Measurements from ENCODE around the gene FUT7. TPM values are rescaled to one million over a fixed set of nuclear protein-coding genes. Genes with fewer than 3 reads are reported as not detected.

FUT7 gene
- total and polyA plus RNA-seq, 2 of the 13 experiments (the other 11 are each of a cell fraction or from before 2014, with no cell fraction given): 0.05 TPM; not detected in 1

DNA sequence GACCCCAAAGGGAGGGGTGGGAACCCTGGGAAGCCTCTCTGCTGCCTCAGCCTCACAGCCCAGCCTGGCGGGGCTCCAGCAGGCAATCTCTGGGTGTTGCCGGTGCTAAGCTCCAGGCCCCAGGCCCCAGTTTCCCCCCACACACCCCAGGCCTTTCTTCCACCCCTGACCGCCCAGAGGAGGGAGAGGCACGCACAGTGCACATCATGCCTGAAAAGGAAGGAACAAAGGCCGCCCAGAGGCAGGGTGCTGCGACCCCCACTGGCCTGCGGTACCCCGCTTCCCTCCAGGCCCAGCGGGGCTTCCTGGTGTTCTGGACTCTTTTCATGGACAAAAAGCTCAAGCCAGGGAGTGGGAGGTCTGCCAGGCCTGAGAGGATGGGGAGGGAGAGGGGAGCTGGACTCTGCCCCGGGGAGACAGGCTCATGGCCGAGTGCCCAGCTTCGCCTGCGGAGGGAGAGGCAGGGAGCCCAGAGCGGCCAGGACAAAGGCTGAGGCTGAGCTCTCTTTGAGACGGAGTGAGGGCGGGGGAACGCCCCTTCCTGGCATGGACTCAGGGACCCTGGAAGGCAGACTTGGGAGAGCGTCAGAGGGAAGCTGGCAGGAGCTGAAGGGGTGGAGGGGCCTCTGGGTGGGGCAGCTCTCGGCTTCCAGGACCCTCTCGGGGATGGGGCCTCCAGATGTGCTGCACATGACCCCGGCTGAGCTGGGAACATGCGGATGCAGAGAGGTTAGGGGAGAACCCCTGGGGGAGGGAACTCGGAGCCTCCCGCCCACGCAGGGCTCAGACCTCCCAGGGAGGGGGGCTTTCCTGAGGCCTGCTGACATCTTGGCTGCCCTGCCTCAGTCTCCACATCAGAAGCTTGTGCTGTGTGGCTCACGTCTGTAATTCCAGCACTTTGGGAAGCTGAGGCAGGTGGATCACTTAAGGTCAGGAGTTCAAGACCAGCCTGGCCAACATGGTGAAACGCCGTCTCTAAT, 23.8 kb upstream of the FUT7 start (continued):
- TF ChIP-seq ZNF670 (CRISPR knock-in tag; IDR thresholded peaks at IDR 0.05; ENCODE audit: borderline replicate concordance) (no peak), AGO2 (optimal IDR thresholded peaks at IDR 0.05; ENCODE audit: low read depth, low read length) (peak; percentile 14), PHF20 (CRISPR knock-in tag; IDR thresholded peaks at IDR 0.05) (no peak), JUNB (CRISPR knock-in tag; IDR thresholded peaks at IDR 0.05; ENCODE audit: borderline replicate concordance) (no peak), ZNF563 (CRISPR knock-in tag; IDR thresholded peaks at IDR 0.05) (no peak), DRAP1 (CRISPR knock-in tag; IDR thresholded peaks at IDR 0.05) (peak; percentile 77), ZNF253 (CRISPR knock-in tag; IDR thresholded peaks at IDR 0.05; ENCODE audit: borderline replicate concordance) (no peak), KDM5B (CRISPR knock-in tag; IDR thresholded peaks at IDR 0.05; ENCODE audit: borderline replicate concordance) (peak; percentile 36; the same call in 1 of the 2 replicates), KLF11 (CRISPR knock-in tag; IDR thresholded peaks at IDR 0.05) (no peak; the same call in 1 of the 2 replicates), POLR2AphosphoS2 (IDR thresholded peaks at IDR 0.05; ENCODE audit: low read depth, low read length) (no peak), RORA (CRISPR knock-in tag; IDR thresholded peaks at IDR 0.05) (no peak), ZNF710 (CRISPR knock-in tag; IDR thresholded peaks at IDR 0.05; ENCODE audit: borderline replicate concordance) (peak; percentile 59; the same call in 1 of the 2 replicates), MTA1 (CRISPR knock-in tag; IDR thresholded peaks at IDR 0.05; ENCODE audit: borderline replicate concordance) (peak; percentile 68; the same call in 1 of the 2 replicates)
- TF ChIP-seq, protein P1, sequence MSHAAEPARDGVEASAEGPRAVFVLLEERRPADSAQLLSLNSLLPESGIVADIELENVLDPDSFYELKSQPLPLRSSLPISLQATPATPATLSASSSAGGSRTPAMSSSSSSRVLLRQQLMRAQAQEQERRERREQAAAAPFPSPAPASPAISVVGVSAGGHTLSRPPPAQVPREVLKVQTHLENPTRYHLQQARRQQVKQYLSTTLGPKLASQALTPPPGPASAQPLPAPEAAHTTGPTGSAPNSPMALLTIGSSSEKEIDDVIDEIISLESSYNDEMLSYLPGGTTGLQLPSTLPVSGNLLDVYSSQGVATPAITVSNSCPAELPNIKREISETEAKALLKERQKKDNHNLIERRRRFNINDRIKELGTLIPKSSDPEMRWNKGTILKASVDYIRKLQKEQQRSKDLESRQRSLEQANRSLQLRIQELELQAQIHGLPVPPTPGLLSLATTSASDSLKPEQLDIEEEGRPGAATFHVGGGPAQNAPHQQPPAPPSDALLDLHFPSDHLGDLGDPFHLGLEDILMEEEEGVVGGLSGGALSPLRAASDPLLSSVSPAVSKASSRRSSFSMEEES (CRISPR knock-in tag; IDR thresholded peaks at IDR 0.05): peak; percentile 56; the same call in 1 of the 2 replicates
- TF ChIP-seq, protein P2, sequence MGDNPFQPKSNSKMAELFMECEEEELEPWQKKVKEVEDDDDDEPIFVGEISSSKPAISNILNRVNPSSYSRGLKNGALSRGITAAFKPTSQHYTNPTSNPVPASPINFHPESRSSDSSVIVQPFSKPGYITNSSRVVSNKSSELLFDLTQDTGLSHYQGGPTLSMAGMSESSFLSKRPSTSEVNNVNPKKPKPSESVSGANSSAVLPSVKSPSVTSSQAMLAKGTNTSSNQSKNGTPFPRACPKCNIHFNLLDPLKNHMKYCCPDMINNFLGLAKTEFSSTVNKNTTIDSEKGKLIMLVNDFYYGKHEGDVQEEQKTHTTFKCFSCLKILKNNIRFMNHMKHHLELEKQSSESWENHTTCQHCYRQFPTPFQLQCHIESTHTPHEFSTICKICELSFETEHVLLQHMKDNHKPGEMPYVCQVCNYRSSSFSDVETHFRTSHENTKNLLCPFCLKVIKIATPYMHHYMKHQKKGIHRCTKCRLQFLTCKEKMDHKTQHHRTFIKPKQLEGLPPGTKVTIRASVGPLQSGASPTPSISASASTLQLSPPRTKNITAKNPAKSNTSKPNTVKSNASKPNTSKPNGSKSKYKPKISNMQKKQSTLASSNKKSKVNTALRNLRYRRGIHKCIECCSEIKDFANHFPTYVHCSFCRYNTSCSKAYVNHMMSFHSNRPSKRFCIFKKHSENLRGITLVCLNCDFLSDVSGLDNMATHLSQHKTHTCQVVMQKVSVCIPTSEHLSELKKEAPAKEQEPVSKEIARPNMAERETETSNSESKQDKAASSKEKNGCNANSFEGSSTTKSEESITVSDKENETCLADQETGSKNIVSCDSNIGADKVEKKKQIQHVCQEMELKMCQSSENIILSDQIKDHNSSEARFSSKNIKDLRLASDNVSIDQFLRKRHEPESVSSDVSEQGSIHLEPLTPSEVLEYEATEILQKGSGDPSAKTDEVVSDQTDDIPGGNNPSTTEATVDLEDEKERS (CRISPR knock-in tag; IDR thresholded peaks at IDR 0.05): peak; percentile 16; the same call in 1 of the 2 replicates
- TF ChIP-seq, protein P3, sequence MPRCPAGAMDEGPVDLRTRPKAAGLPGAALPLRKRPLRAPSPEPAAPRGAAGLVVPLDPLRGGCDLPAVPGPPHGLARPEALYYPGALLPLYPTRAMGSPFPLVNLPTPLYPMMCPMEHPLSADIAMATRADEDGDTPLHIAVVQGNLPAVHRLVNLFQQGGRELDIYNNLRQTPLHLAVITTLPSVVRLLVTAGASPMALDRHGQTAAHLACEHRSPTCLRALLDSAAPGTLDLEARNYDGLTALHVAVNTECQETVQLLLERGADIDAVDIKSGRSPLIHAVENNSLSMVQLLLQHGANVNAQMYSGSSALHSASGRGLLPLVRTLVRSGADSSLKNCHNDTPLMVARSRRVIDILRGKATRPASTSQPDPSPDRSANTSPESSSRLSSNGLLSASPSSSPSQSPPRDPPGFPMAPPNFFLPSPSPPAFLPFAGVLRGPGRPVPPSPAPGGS (CRISPR knock-in tag; IDR thresholded peaks at IDR 0.05): no peak
- TF ChIP-seq, protein P4, sequence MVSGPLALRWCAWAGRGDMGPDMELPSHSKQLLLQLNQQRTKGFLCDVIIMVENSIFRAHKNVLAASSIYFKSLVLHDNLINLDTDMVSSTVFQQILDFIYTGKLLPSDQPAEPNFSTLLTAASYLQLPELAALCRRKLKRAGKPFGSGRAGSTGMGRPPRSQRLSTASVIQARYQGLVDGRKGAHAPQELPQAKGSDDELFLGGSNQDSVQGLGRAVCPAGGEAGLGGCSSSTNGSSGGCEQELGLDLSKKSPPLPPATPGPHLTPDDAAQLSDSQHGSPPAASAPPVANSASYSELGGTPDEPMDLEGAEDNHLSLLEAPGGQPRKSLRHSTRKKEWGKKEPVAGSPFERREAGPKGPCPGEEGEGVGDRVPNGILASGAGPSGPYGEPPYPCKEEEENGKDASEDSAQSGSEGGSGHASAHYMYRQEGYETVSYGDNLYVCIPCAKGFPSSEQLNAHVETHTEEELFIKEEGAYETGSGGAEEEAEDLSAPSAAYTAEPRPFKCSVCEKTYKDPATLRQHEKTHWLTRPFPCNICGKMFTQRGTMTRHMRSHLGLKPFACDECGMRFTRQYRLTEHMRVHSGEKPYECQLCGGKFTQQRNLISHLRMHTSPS (CRISPR knock-in tag; IDR thresholded peaks at IDR 0.05; ENCODE audit: low read depth): peak; percentile 91
